ENCODE results near the gene FBXL13. TPM values are rescaled to one million over a fixed set of nuclear protein-coding genes. Genes with fewer than 3 reads are reported as not detected.
A peak's percentile ranks its signal among the peaks of the same experiment; 100 is the strongest.

FBXL13 gene
- total RNA-seq, 1 donor from 2014 or later = 0.45 TPM

DNA sequence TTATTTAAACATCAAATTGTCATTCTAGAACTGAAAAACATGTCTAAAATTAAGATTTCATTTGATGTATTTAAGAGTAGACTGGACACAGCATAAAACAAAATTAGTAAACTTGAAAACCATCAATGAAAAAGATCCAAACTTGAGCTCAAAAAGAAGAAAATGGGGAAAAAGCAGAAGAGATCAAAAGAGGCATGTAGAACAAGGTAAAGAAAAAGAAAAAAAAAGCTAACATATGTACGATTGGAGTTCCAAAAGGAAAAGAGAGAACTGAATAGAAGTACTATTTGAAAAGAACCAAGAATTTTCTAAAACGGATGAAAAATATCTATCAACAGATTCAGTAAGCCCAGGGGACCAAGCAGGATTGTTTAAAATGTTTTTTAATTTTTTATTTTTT lies 3.6 kb downstream of the FBXL13 start:
- TF ChIP-seq, protein P1, sequence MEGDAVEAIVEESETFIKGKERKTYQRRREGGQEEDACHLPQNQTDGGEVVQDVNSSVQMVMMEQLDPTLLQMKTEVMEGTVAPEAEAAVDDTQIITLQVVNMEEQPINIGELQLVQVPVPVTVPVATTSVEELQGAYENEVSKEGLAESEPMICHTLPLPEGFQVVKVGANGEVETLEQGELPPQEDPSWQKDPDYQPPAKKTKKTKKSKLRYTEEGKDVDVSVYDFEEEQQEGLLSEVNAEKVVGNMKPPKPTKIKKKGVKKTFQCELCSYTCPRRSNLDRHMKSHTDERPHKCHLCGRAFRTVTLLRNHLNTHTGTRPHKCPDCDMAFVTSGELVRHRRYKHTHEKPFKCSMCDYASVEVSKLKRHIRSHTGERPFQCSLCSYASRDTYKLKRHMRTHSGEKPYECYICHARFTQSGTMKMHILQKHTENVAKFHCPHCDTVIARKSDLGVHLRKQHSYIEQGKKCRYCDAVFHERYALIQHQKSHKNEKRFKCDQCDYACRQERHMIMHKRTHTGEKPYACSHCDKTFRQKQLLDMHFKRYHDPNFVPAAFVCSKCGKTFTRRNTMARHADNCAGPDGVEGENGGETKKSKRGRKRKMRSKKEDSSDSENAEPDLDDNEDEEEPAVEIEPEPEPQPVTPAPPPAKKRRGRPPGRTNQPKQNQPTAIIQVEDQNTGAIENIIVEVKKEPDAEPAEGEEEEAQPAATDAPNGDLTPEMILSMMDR (IDR thresholded peaks at IDR 0.05) = no peak
- Mint-ChIP-seq H3K4me3 (ENCODE audit: unreplicated experiment) (no peak overlapping the region), H3K27me3 (ENCODE audit: low read depth) (no peaks in the 10 kb centered on the region), H3K36me3 (ENCODE audit: low read depth) (no peaks in the 10 kb centered on the region), H3K27ac (ENCODE audit: unreplicated experiment) (no peak overlapping the region), H3K4me1 (ENCODE audit: low read depth) (peaks cover 17% of the 10 kb centered on the region), H3K9me3 (ENCODE audit: low read depth) (peaks cover 3% of the 10 kb centered on the region)
- no peak for DNase-seq (ENCODE audit: low spot score)

DNA sequence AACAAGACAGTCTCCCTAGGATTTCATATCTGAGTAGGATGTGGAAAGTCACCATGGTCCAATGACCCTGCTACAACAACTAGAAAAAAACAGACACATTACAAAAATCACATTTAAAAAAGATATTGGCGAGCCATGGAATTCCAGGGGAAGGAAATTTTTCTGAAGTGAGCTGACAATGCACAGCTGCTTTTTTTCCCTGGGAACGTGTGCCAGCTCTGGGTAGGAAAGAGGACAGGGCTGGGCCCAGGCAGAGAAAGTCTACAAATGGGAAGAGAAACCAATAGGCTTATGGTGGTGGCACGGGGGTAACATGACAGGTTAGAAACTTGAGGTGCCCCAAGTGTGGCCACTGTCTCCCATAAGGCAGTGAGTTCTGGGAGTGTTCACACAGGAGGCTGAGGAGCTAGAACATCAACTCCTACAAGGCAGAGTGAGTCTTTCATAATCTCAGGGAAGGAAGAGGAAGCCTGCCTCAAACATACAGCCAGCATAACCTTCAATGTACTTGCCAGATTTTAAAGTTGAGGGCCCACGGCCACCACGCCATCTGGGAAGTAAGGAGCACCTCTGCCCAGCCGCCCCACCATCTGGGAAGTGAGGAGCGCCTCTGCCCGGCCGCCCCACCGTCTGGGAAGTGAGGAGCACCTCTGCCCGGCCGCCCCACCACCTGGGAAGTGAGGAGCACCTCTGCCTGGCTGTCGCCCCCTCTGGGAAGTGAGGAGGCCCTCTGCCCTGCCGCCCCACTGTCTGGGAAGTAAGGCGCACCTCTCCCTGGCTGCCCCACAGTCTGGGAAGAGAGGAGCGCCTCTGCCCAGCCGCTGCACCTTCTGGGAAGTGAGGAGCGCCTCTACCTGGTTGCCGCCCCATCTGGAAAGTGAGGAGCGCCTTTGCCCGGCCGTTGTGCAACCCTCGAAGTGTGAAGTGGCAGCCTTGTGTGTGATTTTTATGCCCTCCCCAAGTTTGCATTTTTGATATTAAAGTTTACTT lies 5.9 kb downstream of the FBXL13 start:
- peaks cover 3% of the 10 kb centered on the region for H3K9me3 Mint-ChIP-seq (ENCODE audit: low read depth)
- no peak overlapping the region for H3K4me3 Mint-ChIP-seq (ENCODE audit: unreplicated experiment)
- H3K36me3 Mint-ChIP-seq (ENCODE audit: low read depth) = no peaks in the 10 kb centered on the region
- H3K27me3 Mint-ChIP-seq (ENCODE audit: low read depth) = no peaks in the 10 kb centered on the region
- TF ChIP-seq, protein P1 (IDR thresholded peaks at IDR 0.05) = no peak
- peaks cover 2% of the 10 kb centered on the region for H3K4me1 Mint-ChIP-seq (ENCODE audit: low read depth)
- DNase-seq (ENCODE audit: low spot score) = no peak
- no peak overlapping the region for H3K27ac Mint-ChIP-seq (ENCODE audit: unreplicated experiment)

DNA sequence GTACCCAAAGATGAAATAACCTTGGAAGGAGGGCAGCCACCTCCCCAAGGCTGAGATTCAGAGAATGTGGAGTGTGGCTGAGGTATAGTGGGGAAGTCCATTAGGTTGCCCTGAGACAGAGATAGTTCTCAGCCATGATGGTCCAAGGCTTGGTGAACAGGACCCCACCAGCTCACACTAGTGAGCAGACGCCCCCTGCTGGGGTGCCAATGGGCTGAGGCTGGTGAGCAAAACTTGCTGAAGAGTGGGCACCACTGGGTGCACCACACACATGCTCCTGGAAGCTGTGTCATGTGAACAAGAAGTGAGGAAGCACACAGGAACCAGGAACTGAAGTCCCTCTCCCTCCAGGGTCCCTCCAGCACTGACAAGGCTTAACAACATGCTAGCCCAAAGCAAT lies 8.9 kb downstream of the FBXL13 start:
- no peak overlapping the region for H3K27ac Mint-ChIP-seq (ENCODE audit: unreplicated experiment)
- DNase-seq (ENCODE audit: low spot score) = no peak
- TF ChIP-seq, protein P1 (IDR thresholded peaks at IDR 0.05) = peak; percentile 69
- H3K36me3 Mint-ChIP-seq (ENCODE audit: low read depth) = no peaks in the 10 kb centered on the region
- no peaks in the 10 kb centered on the region for H3K27me3 Mint-ChIP-seq (ENCODE audit: low read depth)
- peaks cover 3% of the 10 kb centered on the region for H3K9me3 Mint-ChIP-seq (ENCODE audit: low read depth)
- H3K4me1 Mint-ChIP-seq (ENCODE audit: low read depth) = no peaks in the 10 kb centered on the region
- no peak overlapping the region for H3K4me3 Mint-ChIP-seq (ENCODE audit: unreplicated experiment)

DNA sequence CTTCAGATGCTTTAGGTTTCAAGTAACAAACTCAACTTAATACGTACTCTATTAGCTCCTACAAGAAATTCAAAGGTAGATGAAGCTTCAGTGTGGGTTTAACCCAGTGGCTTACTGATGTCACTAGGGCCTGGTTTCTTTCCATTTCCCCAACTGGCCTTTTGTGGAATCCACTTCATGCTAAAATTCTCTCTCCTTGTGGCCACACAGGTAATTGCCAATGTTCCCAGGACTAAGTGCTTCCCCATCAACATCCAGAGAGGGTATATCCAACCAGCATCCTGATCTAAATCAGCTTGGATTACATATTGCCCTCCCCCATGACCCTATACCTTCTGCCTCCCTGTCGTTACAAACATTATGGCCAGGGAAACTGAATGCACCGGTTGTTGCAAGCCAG lies 10.7 kb downstream of the FBXL13 start:
- Mint-ChIP-seq H3K36me3 (ENCODE audit: low read depth) (no peaks in the 10 kb centered on the region), H3K4me1 (ENCODE audit: low read depth) (no peaks in the 10 kb centered on the region), H3K9me3 (ENCODE audit: low read depth) (peaks cover 3% of the 10 kb centered on the region), H3K27me3 (ENCODE audit: low read depth) (no peaks in the 10 kb centered on the region), H3K4me3 (ENCODE audit: unreplicated experiment) (no peak overlapping the region), H3K27ac (ENCODE audit: unreplicated experiment) (no peak overlapping the region)
- DNase-seq (ENCODE audit: low spot score) = no peak
- TF ChIP-seq, protein P1 (IDR thresholded peaks at IDR 0.05) = no peak

- H3K9me3 Mint-ChIP-seq (ENCODE audit: low read depth) = no peaks in the 10 kb centered on the region
- no peaks in the 10 kb centered on the region for H3K27me3 Mint-ChIP-seq (ENCODE audit: low read depth)
- no peak overlapping the region for H3K27ac Mint-ChIP-seq (ENCODE audit: unreplicated experiment)
- peaks cover under 1% of the 10 kb centered on the region for H3K36me3 Mint-ChIP-seq (ENCODE audit: low read depth)
- TF ChIP-seq, protein P1 (IDR thresholded peaks at IDR 0.05) = no peak
- no peaks in the 10 kb centered on the region for H3K4me1 Mint-ChIP-seq (ENCODE audit: low read depth)
- H3K4me3 Mint-ChIP-seq (ENCODE audit: unreplicated experiment) = no peak overlapping the region
- DNase-seq (ENCODE audit: low spot score) = no peak
These were observed 15.1 kb downstream of the FBXL13 start for GRCh38 chr7:103059471-103059870.

Measured in chondrocyte (in vitro differentiated cells).